Activated CD4-positive, CD25-positive, alpha-beta regulatory T cell treated with anti-CD3 and anti-CD28 coated beads, Interleukin-2, amount 50 U/mL, for 72 hours (primary cell): Measurements from ENCODE around the gene SORCS2.
"Not testable (repeated sequence)": the region's sequence is repeated elsewhere in the genome, so short reads cannot be mapped to it uniquely, and the experiment has no call there.

Experiments
- DNase-seq: peaks from one replicate; pipeline ENCODE4 v3.0.0; 2021

Gene SORCS2

DNA sequence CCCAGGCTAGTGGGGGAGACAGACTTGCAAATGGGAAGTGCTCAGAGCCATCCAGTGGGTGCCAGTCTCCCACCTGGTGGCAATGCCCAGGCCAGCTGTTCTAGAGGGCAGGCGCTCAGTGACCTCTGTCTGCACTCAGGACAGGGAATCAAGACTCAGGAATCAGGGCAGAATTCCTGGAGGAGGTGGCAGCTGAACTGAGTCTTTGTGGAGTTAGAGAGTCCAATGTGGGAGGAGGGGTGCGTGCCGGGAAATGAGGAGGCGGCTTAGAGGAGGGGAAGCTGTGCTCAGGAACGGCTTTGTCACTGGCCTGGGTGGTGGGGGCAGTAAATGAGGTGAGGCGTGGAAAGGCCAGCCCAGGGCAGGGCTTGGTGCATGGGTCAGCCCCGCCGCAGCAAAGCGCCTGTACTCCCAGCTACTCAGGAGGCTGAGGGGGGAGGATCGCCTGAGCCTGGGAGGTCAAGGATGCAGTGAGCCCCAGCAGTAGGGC, 31.3 kb upstream of the SORCS2 start:
- DNase-seq = peak; percentile 14

DNA sequence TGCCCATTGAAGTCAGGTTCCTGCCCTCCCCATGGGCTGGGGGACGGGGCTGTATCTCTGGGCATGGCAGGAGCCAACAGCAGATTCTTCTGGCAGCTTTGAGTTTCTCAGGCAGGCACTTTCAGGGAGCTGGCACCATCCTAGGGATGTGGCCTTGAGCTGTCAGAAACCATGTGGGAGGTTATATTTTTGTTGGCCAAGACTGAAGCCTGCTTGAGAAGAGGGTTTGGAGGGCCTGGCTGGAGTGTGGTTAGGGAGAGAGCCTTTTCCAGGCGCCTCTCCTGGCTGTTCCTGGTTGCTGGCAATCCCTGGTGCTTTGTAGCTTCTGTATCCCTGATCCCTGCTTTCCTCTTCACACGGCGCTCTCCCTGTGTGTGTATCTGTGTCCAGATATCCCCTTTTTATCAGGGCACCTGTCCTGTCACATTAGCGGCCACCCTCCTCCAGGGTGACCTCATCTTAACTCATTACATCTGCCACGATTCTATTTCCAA, 30.6 kb upstream of the SORCS2 start:
- no peak for DNase-seq

DNA sequence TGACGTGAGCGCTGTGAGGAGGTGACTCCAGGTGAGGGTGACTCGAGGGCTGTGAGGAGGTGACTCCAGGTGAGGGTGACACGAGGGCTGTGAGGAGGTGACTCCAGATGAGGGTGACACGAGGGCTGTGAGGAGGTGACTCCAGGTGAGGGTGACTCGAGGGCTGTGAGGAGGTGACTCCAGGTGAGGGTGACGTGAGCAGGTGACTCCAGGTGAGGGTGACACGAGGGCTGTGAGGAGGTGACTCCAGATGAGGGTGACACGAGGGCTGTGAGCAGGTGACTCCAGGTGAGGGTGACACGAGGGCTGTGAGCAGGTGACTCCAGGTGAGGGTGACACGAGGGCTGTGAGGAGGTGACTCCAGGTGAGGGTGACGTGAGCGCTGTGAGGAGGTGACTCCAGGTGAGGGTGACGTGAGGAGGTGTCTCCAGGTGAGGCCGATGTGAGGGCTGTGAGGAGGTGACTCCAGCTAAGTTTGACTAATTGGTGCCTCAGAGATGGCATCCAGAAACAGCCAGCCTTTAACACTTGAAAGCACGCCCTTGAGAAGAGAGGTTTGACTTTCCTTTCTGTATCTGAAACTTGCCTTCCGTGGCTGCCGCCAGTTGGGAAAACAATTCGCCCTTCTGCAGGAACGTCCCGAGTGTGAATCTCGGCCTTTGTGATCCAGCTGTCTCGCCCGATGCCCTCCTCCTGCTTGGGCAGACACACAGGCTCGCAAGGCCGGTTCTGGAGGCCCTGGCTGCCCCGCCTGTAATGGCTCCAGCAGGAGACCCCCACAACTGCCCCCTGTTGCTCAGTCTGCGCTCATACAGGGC, 27.1 kb upstream of the SORCS2 start:
- not testable (repeated sequence) for DNase-seq

DNA sequence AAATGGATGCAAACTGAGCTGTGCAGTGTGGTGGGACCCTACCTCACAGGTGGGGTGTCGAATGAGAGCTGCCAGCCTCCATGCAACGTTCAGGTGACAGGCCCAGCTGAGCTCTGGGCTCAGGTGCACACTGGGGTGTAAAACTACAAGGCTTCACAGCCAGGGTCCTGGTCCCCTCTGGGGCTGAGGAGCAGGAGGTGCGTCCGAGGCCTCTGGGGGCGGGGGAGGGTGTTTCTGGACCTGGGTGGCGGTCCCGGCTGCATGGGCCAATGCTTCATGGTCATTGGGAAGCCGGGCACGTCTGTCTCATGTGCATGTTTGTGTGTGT, 26.5 kb upstream of the SORCS2 start:
- peak; percentile 7 for DNase-seq

DNA sequence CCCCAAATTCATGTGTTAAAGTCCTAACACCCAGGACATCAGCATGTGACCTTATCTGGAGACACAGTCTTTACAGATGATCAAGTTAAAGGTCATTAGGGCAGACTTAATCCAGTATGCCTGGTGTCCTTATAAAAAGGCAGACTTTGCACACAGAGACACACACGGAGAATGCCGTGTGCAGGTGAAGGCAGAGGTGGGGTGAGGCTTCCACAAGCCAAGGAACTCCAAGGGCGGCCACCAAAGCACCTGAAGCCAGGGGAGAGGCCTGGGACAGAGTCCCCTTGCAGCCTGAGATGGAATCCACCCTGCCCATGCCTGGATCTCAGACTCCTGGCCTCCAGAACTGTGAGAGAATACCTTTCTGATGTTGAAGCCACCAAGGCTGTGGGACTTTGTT, 26.1 kb upstream of the SORCS2 start:
- DNase-seq = no peak

DNA sequence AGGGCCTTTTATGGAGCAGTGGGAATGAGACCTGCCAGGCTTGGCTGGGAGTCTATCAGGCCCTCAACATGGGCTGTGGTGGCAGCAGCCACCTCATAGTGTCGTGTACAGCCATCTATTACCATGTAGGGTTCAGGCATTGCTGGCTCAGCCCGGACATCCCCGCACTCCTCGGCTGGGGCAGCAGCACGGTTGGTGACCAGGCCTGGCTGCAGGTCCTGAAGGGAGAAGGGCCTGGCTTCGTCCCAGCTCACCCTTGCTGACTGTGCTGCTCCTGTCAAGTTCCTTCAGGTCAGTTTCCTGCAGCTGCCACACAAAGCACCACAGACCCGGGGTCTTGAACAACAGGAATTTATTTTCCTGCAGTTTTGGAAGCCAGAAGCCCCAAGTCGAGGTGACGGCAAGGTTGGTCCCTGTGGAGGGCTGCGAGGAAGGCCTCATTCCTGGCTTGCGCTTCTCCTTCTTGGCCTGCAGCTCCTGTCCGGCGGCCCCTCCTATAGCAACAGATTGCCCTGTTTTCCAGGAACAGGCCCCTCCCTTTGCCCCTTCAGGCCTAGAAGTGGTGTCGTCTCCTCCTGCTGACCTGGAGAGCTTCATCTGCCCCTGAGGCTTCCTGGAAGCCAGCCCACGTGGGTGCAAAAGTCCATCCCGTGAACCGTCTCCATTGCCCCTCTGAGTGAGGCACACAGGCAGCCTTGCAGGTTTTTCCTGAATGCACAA, 25.2 kb upstream of the SORCS2 start:
- DNase-seq = no peak

DNA sequence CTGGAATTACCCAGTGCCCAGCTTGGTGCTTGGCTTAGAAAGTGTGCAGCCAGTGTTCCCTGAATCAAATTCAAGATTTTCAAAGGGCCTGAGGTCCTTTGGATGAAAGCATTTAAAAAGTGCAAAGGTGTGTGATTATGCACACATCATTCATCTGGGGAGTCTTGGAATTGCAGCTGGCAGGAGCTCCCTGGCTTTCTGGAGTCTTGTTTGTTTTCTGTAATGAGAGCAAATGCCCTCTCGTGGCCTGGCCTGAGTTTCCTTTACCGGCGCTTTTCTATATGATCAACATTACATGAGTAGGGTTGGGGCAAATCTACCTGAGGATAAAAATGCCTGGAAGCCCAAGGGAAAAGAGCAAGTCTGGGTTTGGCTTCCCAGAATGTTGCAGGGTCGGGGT, 24.6 kb upstream of the SORCS2 start:
- DNase-seq = no peak

DNA sequence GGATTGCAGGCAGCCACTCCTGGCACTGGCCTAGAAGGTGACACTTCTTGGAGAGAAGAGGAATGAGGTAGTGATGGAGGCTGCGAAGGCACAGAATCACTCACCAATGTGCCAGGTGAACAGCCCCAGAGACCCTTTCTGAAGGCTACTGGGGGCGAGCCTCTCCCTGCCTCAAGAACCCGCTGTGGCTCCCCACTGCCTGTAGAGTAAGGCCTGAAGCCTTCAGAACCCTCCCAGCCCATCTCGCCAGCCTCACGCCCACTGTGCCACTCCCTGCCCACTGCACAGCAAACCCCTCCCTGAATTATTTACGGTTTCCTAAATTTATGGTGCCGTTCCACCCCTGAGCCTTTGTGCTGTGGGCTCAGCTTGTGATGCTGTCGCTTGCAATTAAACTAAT, 24.2 kb upstream of the SORCS2 start:
- no peak for DNase-seq

DNA sequence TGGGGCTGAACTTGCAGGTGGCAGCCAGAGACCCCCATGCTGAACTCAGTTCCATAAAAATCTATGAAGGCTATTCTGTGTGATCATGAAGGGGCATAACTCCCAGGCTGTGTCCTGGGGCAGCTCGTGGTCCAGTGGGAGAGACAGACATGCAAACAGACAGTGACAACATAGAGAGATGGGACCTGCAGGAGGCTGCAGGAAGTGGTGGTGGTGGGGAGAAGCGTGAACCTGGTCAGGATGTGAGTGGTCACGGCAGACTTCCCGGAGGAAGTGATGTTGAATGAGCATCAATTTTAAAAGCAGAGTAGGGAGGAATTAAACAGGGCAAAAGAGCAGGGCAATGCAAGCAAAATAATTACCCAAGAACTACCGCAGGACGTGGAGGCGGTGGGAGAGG, 23.2 kb upstream of the SORCS2 start:
- DNase-seq = no peak

DNA sequence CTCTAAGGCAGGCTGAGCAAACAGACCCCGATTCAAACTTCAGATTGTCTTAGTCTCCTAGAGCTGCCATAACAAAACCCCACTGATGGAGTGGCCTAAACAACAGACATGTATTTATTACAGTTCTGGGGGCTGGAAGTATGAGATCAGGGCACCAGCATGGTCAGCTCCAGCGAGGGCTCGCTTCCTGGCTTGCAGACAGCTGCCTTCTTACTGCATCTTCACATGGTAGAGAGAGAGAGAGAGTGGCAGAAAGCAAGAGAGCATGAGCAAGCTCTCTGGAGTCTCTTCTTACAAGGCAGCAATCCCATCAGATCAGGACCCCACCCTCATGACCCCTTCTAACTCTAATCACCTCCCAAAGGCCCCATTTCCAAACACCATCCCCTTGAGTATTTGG, 22.3 kb upstream of the SORCS2 start:
- DNase-seq = no peak

DNA sequence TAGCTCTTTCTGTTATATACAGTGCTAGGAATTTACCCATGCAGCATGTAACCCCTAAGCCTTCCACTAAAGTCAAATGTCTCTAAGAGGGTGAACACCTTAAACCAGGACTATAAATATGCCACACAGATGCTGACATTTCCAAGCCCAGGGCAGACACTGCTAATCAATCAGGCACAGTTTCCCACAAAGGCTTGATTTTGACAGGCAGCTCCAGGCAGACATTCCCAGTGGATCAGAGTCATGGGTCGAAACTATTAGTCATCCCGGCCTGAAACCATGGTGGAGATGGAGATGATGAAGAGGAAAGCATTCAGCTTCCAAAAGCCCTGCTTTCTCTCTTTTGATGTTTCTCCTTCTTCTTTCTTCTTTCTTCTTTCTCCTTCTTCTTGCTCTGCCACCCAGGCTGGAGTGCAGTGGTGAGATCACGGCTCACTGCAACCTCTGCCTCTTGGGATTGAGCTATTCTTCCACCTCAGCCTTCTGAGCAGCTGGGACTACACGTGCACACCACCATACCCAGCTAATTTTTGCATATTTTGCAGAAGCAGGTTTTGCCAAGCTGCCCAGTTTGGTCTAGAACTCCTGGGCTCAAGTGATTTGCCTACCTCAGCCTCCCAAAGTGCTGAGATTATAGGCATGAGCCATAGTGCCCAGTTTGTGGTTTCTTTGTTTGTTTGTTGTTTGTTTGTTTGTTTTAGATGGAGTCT, 21.0 kb upstream of the SORCS2 start:
- DNase-seq = no peak

DNA sequence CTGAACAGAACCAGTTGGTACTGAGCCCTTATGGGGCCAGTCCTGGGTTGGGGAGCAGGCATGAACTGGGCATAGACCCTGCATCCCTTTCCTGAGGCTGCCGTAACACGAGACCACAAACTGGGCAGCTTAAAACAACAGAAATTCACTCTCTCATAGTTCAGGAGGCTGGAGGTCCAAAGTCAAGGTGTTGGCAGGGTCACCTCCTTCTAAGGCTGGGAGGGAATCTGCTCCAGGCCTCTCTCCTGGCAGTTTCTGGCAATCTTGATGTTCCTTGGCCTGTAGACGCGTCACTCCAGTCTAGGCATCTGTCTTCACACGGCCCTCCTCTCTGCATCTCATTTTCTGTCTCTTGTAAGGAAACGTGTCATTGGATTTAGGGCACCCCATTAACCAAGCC, 19.8 kb upstream of the SORCS2 start:
- DNase-seq = no peak

DNA sequence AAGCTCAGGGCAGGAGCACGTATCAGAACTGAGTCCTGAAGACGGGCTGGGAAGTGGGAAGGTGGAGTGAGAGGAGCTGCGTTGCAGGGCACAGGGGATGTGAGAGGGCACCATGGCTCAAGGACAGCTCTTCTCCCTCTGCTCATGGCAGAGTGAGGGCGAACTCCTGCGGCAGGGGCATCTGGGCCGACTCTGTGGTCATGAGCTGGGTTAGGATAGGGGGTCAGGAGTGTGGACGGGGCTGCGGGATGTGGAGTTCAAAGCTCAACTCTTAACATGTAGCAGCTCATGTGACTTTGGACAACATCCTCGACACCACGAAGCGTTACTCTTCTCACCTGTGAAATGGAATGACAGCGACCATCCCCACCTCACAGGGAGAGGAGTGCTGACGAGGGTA, 19.4 kb upstream of the SORCS2 start:
- peak; percentile 6 for DNase-seq

DNA sequence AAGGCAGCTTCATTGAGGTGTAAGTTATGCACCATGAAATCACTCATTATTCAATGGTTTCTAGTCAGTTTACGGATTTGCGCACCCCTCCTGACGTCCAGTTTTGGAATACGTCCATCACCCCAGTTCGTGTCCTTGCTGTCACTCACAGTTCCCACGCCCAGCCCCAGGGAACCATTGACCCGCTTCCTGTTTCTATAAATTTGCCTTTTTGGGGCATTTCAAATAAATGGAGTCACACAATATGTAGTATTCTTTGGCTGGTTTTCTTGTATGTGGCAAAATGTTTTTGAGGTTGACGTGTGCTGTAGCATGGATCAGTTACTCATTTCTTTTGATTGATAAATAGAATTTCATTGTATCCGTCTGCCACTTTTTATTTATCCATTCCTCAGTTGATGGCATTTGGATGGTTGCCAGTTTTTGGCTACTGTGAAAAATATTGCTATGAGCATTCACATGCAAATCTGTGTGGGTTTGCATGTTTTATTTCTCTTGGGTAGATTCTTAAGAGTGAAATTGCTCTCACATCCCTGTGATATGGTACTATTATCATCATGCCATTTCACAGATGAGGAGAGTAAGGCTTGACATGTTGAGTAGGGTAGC, 18.4 kb upstream of the SORCS2 start:
- no peak for DNase-seq

DNA sequence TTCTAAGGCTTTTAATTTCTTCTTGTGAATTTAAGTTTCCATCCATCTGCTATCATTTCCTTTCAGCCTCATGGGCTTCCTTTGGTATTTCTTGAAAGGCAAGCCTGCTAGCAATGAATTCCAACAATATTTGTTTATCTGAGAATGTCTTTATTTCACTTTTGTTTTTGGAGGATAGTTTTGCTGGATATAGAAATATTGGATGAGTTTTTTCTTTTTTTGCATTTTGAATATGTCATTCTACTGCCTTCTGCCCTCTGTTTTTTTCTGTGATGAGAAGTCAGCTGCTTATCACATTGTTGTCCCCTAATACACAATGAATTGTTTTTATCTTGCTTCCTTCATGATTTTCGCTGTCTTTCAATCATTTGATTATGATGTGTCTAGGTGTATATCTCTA, 13.2 kb upstream of the SORCS2 start:
- DNase-seq = no peak

DNA sequence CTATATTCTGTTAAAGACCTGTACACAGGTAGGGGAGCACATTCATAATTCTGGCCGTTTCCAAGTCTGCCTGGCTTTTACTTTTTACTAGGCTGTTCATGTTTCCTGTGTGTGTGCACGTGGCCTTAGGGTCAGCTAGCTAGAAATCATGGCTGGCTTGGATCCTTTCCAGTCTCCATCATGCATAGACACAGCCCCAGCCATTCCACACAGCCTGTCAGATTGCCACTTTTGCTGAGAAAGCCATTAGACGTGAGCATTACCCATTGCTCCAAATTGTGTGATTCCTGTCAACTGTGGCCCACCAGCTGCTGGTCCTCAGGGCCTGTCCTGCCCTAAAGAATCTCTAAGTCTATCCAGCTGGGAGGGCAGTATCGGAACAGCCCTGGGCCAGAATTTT, 11.4 kb upstream of the SORCS2 start:
- DNase-seq = peak; percentile 4

DNA sequence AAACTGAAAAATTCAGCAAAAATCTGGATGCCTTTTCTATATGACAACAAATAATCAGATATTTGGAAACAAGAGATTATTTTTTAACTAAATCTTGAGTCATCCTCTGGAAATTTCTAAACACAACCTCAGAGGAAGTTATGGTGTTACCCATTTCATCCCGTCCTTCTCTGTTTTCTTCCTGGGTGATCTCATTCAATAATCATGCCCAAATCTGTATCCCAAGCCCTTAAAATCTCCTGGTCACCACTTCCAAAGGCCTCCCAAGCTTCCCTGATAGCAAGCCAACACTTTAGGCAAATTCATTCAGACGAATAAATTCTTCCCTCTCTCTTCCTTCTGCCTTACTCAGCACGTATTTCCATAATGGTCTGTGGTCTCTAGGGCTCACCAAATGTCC, 9.7 kb upstream of the SORCS2 start:
- no peak for DNase-seq

DNA sequence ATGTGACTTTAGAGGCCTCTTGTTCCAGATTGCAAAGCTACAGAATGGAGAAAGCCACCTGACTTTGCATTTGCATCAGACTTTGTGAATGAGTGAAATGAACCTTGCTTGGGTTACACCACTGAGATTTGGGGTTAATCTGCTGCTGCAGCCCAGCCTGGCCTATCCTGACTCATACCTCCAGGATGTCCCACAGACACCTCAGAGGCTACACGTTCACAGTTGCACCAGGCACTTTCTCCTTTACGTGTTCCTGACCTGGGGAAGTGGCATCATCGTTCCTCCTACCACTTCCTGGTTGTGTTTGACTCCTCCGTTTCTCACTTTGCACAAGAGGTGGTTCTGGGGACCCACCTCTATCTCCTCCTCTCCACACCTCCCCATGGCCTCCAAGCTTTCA, 9.2 kb upstream of the SORCS2 start:
- DNase-seq = peak; percentile 11

DNA sequence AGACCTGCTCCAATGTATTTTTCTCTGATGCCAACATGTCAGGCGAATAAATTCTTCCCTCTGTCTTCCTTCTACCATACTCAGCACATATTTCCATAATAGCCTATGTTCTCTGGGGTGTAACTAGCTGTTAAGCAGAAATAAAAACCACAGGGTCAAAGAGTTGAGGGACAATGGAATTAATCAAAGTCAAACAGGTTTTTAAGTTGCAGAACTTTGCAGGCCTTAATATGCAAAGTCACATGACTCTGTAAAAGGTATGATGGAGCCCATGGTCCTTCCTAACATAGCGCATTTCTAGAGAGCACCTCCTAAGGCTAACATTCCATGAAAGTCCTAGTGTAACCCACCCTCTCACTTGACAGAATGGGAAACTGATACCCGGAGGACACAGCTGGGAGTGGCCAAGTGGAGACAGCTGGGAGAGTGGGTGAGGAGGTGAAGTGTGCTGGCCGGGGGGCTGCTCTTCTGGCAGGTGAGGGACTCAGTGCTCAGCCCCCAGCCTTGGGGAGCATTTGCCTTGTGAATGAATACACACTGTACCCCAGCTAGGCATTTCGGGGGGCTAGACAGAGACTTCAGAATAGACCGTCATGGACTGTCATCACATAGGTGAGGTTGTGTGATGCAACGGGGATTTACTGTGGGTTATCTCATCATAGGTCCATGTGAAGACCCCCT, 8.4 kb upstream of the SORCS2 start:
- DNase-seq = peak; percentile 5

DNA sequence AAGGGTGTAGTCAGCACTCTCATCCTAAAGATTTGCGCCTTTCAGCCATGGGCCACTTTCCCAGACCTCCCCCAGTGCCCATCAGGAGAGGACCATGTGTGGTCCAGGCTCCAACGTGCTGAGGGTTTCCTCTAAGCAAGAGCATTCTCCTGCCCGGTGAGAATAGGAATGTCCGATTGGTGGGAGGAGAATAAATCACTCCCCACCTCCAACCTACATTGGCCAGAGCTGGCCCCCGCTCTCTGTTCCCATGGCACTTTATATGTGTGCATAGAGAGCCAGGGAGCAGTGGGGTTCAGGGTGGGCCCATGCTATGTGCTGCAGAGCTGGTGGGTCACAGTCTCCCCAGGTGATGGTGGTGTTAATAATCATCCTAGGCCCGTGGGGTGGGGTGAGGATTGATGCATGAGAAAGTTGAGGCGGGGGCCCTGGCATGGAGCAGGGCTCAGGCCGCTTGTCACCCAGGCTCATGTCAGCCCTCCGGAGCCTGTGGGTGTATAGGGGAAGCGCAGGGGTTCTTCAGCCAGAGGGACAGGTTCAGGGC, 6.8 kb upstream of the SORCS2 start:
- DNase-seq = peak; percentile 9

DNA sequence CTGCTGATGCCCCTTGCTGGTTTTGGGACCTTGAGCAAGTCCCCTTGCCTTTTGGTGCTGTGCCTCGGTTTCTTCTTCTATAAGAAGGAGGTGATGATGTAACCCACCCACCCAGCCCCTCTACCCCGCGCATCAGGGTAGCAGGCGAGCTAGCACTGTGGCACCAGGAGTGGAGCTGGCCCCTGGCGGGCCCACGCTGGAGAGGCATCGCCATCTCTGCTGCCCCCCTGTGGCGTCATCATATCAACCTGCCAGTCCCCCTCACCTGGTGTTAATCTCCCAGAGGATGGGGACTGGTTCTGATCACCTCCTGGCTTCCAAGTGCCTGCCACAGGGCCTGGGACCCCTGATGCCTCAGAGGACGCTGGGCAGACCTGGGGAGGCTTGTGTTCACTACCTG, 6.3 kb upstream of the SORCS2 start:
- no peak for DNase-seq

DNA sequence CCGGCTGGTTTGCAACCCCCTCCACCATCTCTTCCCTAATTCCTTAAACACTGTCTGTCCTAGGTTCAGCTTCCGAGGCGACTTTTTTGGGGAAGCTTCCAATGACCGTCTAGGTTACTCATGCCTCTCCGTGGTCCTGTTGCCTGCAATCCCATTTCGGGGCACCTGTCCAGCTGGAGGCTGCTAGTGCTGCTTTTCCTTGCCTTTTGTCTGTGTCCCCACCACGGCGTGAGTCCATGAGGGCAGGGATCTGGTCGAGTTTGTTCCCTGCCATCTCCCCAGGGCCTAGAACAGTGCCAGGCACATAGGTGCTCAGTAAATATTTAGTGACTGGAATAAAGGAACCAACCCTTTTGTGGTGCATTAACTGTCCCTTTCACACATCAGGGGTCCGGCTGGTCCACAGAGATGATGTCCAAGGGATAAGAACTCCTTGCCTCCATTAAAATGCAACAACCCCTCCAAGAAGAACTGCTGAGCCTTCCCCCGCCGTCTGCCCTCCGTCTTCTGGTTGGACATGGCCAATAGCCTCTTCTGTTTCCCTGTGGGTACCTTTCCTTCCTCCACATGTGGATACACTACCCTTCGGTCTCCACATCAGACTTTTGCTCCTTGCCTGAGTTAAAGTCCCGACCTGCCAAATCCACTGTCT, 5.7 kb upstream of the SORCS2 start:
- peak; percentile 11 for DNase-seq
